Effector memory CD8-positive, alpha-beta T cell (primary cell): ENCODE measurements around the gene TPM2.

ENCODE experiments used
- ATAC-seq: fragments of 150-1000 bp; cut with Tn5 transposase; replicated peaks from 2 replicates; pipeline ENCODE4 v1.10.0; 2021; ENCODE audit warnings: mild to moderate bottlenecking, moderate library complexity
- DNase-seq, 3 experiments: peaks; one replicate each; pipeline ENCODE4 v3.0.0; 2021
- H3K27ac Mint-ChIP-seq, 2 donors: one replicate each; pipeline ENCODE4 v1.8.0; 2022; ENCODE audit warnings: mild to moderate bottlenecking in 2 of 2, mixed read lengths in 2 of 2, moderate library complexity in 2 of 2
- H3K27me3 Mint-ChIP-seq, 2 donors: one replicate each; pipeline ENCODE4 v1.8.0; 2022; ENCODE audit warnings: mixed read lengths in 2 of 2
- H3K36me3 Mint-ChIP-seq: one replicate; pipeline ENCODE4 v1.8.0; 2022; ENCODE audit warnings: mild to moderate bottlenecking, moderate library complexity, mixed read lengths; ENCODE audit not compliant: insufficient read depth
- H3K4me1 Mint-ChIP-seq, 2 donors: one replicate each; pipeline ENCODE4 v1.8.0; 2022; ENCODE audit warnings: low read depth in 2 of 2, mixed read lengths in 2 of 2
- H3K4me3 Mint-ChIP-seq, 2 donors: one replicate each; pipeline ENCODE4 v1.8.0; 2022; ENCODE audit warnings: mild to moderate bottlenecking in 2 of 2, mixed read lengths in 2 of 2, moderate library complexity in 2 of 2
- H3K9me3 Mint-ChIP-seq, 2 donors: one replicate each; pipeline ENCODE4 v1.8.0; 2022; ENCODE audit warnings: mixed read lengths in 2 of 2

The TPM2 gene

GRCh38 chr9:35696520-35697215, 6.9 kb upstream of the TPM2 start:
- H3K4me3 Mint-ChIP-seq: no peak overlapping the region
- peak overlapping the region; percentile 12 to 75 for H3K27ac Mint-ChIP-seq
- H3K4me1 Mint-ChIP-seq: peaks cover 13% of the 10 kb centered on the region in 2 donors
- H3K9me3 Mint-ChIP-seq: no peaks in the 10 kb centered on the region
- H3K27me3 Mint-ChIP-seq: no peaks in the 10 kb centered on the region
- ATAC-seq (peak; percentile 96), DNase-seq (peak; percentile 48 to 59 (median 53))
- peaks cover 4% of the 10 kb centered on the region for H3K36me3 Mint-ChIP-seq

- Mint-ChIP-seq H3K9me3 (no peaks in the 10 kb centered on the region), H3K4me3 (no peak overlapping the region), H3K27ac (peak overlapping the region in 1 of 2 donors; percentile 75), H3K4me1 (peaks cover 13 to 16% of the 10 kb centered on the region in 2 donors), H3K27me3 (no peaks in the 10 kb centered on the region), H3K36me3 (peaks cover 7% of the 10 kb centered on the region)
- DNase-seq (no peak), ATAC-seq (no peak)
Observed at GRCh38 chr9:35695943-35696401, 6.2 kb upstream of the TPM2 start.

- no peak for ATAC-seq
- Mint-ChIP-seq H3K27ac (peak overlapping the region in 1 of 2 donors; percentile 86), H3K4me1 (peaks cover 7 to 22% of the 10 kb centered on the region in 2 donors), H3K27me3 (no peaks in the 10 kb centered on the region), H3K9me3 (no peaks in the 10 kb centered on the region), H3K36me3 (peaks cover 7% of the 10 kb centered on the region), H3K4me3 (peak overlapping the region; percentile 88 to 90)
- no peak for DNase-seq
Observed at GRCh38 chr9:35691757-35692301, 2.1 kb upstream of the TPM2 start.

GRCh38 chr9:35691334-35691650, 1.6 kb upstream of the TPM2 start:
- no peak for ATAC-seq

GRCh38 chr9:35690614-35691333, 1.0 kb upstream of the TPM2 start:
- Mint-ChIP-seq H3K4me1 (peaks cover 3 to 16% of the 10 kb centered on the region in 2 donors), H3K4me3 (peak overlapping the region; percentile 88 to 90), H3K9me3 (no peaks in the 10 kb centered on the region), H3K36me3 (peaks cover 7% of the 10 kb centered on the region), H3K27me3 (no peaks in the 10 kb centered on the region), H3K27ac (peak overlapping the region; percentile 86)
- DNase-seq: peak in 1 of 3 experiments; percentile 14
- peak; percentile 52 for ATAC-seq

More at GRCh38 chr9:35691334-35691650, 1.6 kb upstream of the TPM2 start:
- peaks cover 2 to 16% of the 10 kb centered on the region in 2 donors for H3K4me1 Mint-ChIP-seq
- no peaks in the 10 kb centered on the region for H3K27me3 Mint-ChIP-seq
- peak overlapping the region; percentile 88 to 90 for H3K4me3 Mint-ChIP-seq
- peak overlapping the region; percentile 86 for H3K27ac Mint-ChIP-seq
- no peak for DNase-seq
- H3K9me3 Mint-ChIP-seq: no peaks in the 10 kb centered on the region
- peaks cover 7% of the 10 kb centered on the region for H3K36me3 Mint-ChIP-seq

- Mint-ChIP-seq H3K27ac (peak overlapping the region in 1 of 2 donors; percentile 86), H3K36me3 (peaks cover 7% of the 10 kb centered on the region), H3K9me3 (no peaks in the 10 kb centered on the region), H3K4me3 (peak overlapping the region; percentile 88 to 90), H3K4me1 (peaks cover 3 to 16% of the 10 kb centered on the region in 2 donors), H3K27me3 (no peaks in the 10 kb centered on the region)
- DNase-seq (no peak), ATAC-seq (peak; percentile 8)
Observed at GRCh38 chr9:35690294-35690613, 529 bp upstream of the TPM2 start.

GRCh38 chr9:35688558-35689541, 875 bp downstream of the TPM2 start:
- peak overlapping the region; percentile 60 to 83 for H3K27ac Mint-ChIP-seq
- no peaks in the 10 kb centered on the region for H3K9me3 Mint-ChIP-seq

GRCh38 chr9:35687972-35688557, 1.7 kb downstream of the TPM2 start:
- H3K27me3 Mint-ChIP-seq: no peaks in the 10 kb centered on the region
- peak overlapping the region; percentile 60 to 83 for H3K27ac Mint-ChIP-seq
- peaks cover 3 to 17% of the 10 kb centered on the region in 2 donors for H3K4me1 Mint-ChIP-seq
- H3K4me3 Mint-ChIP-seq: no peak overlapping the region
- H3K36me3 Mint-ChIP-seq: peaks cover 8% of the 10 kb centered on the region
- ATAC-seq (no peak), DNase-seq (no peak)
- H3K9me3 Mint-ChIP-seq: no peaks in the 10 kb centered on the region

More at GRCh38 chr9:35688558-35689541, 875 bp downstream of the TPM2 start:
- Mint-ChIP-seq H3K27me3 (no peaks in the 10 kb centered on the region), H3K4me1 (peaks cover 3 to 16% of the 10 kb centered on the region in 2 donors), H3K4me3 (peak overlapping the region; percentile 40 to 61), H3K36me3 (peaks cover 9% of the 10 kb centered on the region)
- DNase-seq (no peak), ATAC-seq (no peak)

- Mint-ChIP-seq H3K27ac (no peak overlapping the region), H3K27me3 (no peaks in the 10 kb centered on the region), H3K4me1 (peaks cover 3 to 17% of the 10 kb centered on the region in 2 donors), H3K9me3 (no peaks in the 10 kb centered on the region), H3K4me3 (no peak overlapping the region), H3K36me3 (peaks cover 8% of the 10 kb centered on the region)
- DNase-seq: no peak
- no peak for ATAC-seq
Observed at GRCh38 chr9:35687306-35687705, 2.4 kb downstream of the TPM2 start.

- Mint-ChIP-seq H3K27ac (peak overlapping the region in 1 of 2 donors; percentile 0), H3K27me3 (no peaks in the 10 kb centered on the region), H3K4me1 (peaks cover 3 to 18% of the 10 kb centered on the region in 2 donors), H3K36me3 (peaks cover 11% of the 10 kb centered on the region), H3K9me3 (no peaks in the 10 kb centered on the region), H3K4me3 (no peak overlapping the region)
- no peak for DNase-seq
- ATAC-seq: no peak
Observed at GRCh38 chr9:35686222-35687203, 3.2 kb downstream of the TPM2 start.

- no peak for ATAC-seq
- peaks cover 3 to 12% of the 10 kb centered on the region in 2 donors for H3K4me1 Mint-ChIP-seq
- H3K4me3 Mint-ChIP-seq: no peak overlapping the region
- H3K27ac Mint-ChIP-seq: no peak overlapping the region
- DNase-seq: no peak
- peaks cover 8% of the 10 kb centered on the region for H3K36me3 Mint-ChIP-seq
- H3K27me3 Mint-ChIP-seq: no peaks in the 10 kb centered on the region
- no peaks in the 10 kb centered on the region for H3K9me3 Mint-ChIP-seq
Observed at GRCh38 chr9:35685506-35685905, 4.2 kb downstream of the TPM2 start.

- Mint-ChIP-seq H3K4me3 (no peak overlapping the region), H3K27me3 (no peaks in the 10 kb centered on the region), H3K9me3 (no peaks in the 10 kb centered on the region), H3K36me3 (peaks cover 8% of the 10 kb centered on the region), H3K4me1 (peaks cover 3 to 14% of the 10 kb centered on the region in 2 donors), H3K27ac (no peak overlapping the region)
- ATAC-seq: no peak
- no peak for DNase-seq
Observed at GRCh38 chr9:35684921-35685320, 4.8 kb downstream of the TPM2 start.
